ENCODE data around the gene BANF2. TPM values are rescaled to one million over a fixed set of nuclear protein-coding genes. Genes with fewer than 3 reads are reported as not detected.

The BANF2 gene
- total RNA-seq = not detected

- H3K36me3 Mint-ChIP-seq = no peaks in the 10 kb centered on the region
- H3K9me3 Mint-ChIP-seq = no peaks in the 10 kb centered on the region
- POLR2A ChIA-PET = no interaction called here
- no peak within 1 kb of the TSS for H3K4me3 Mint-ChIP-seq
- DNase-seq = no peak
- H3K4me1 Mint-ChIP-seq (ENCODE audit: low read depth) = no peaks in the 10 kb centered on the region
- CTCF ChIA-PET = interaction anchor here (1.0 to 1.3 kb wide), 2 partner anchors 9 to 198 kb away, joined by 3 to 4 read pairs; no protein-coding TSS in a partner anchor
- H3K27me3 Mint-ChIP-seq = no peaks in the 10 kb centered on the region
- no peak within 1 kb of the TSS for H3K27ac Mint-ChIP-seq
- intact Hi-C loops (cut with micrococcal nuclease) = no loop called here
Measured at GRCh38 chr20:17699931-17700351, at the start of gene BANF2. TSS of gene BANF2 (plus strand) at chr20:17699966. CDS start at chr20:17725026, 25,060 bp downstream.

- ChIA-PET CTCF (interaction anchor here (1.3 to 2.4 kb wide), 2 partner anchors 114 to 248 kb away, joined by 4 to 7 read pairs; no protein-coding TSS in a partner anchor), POLR2A (no interaction called here)
- Mint-ChIP-seq H3K9me3 (no peaks in the 10 kb centered on the region), H3K4me3 (no peak overlapping the region), H3K27ac (no peak overlapping the region), H3K4me1 (ENCODE audit: low read depth) (peaks cover 5% of the 10 kb centered on the region), H3K36me3 (no peaks in the 10 kb centered on the region), H3K27me3 (no peaks in the 10 kb centered on the region)
- intact Hi-C loops (cut with micrococcal nuclease) = no loop called here
- DNase-seq = no peak
Measured at GRCh38 chr20:17650301-17651128, 49.3 kb upstream of the BANF2 start.

GRCh38 chr20:17651129-17651759 lies 48.5 kb upstream of the BANF2 start:
- intact Hi-C loops (cut with micrococcal nuclease) = no loop called here
- Mint-ChIP-seq H3K9me3 (no peaks in the 10 kb centered on the region), H3K36me3 (no peaks in the 10 kb centered on the region), H3K4me1 (ENCODE audit: low read depth) (peaks cover 7% of the 10 kb centered on the region), H3K27ac (no peak overlapping the region), H3K27me3 (no peaks in the 10 kb centered on the region), H3K4me3 (no peak overlapping the region)
- no peak for DNase-seq
- POLR2A ChIA-PET = no interaction called here
- CTCF ChIA-PET = interaction anchor here (1.2 to 2.4 kb wide), 3 partner anchors 31 to 247 kb away, joined by 4 to 7 read pairs (median 4); partner anchors contain the start of gene RRBP1

- ChIA-PET CTCF (interaction anchor here (1.2 to 2.4 kb wide), 2 partner anchors 31 to 247 kb away, joined by 4 to 7 read pairs; partner anchors contain the start of gene RRBP1), POLR2A (no interaction called here)
- Mint-ChIP-seq H3K4me1 (ENCODE audit: low read depth) (peaks cover 9% of the 10 kb centered on the region), H3K4me3 (no peak overlapping the region), H3K27ac (no peak overlapping the region), H3K36me3 (no peaks in the 10 kb centered on the region), H3K9me3 (no peaks in the 10 kb centered on the region), H3K27me3 (no peaks in the 10 kb centered on the region)
- DNase-seq = no peak
- intact Hi-C loops (cut with micrococcal nuclease) = no loop called here
Measured at GRCh38 chr20:17651760-17652388, 47.9 kb upstream of the BANF2 start.

- Mint-ChIP-seq H3K9me3 (no peaks in the 10 kb centered on the region), H3K4me3 (no peak overlapping the region), H3K4me1 (ENCODE audit: low read depth) (peaks cover 9% of the 10 kb centered on the region), H3K36me3 (no peaks in the 10 kb centered on the region), H3K27ac (no peak overlapping the region), H3K27me3 (no peaks in the 10 kb centered on the region)
- no peak for DNase-seq
- ChIA-PET POLR2A (no interaction called here), CTCF (interaction anchor here (1.2 to 2.4 kb wide), 2 partner anchors 30 to 246 kb away, joined by 4 to 7 read pairs; partner anchors contain the start of gene RRBP1)
- intact Hi-C loops (cut with micrococcal nuclease) = no loop called here
Measured at GRCh38 chr20:17652411-17652810, 47.4 kb upstream of the BANF2 start.

GRCh38 chr20:17653835-17654648 lies 45.7 kb upstream of the BANF2 start:
- Mint-ChIP-seq H3K27ac (no peak overlapping the region), H3K36me3 (peaks cover 11% of the 10 kb centered on the region), H3K4me1 (ENCODE audit: low read depth) (peaks cover 11% of the 10 kb centered on the region), H3K4me3 (no peak overlapping the region), H3K27me3 (no peaks in the 10 kb centered on the region), H3K9me3 (peaks cover 3% of the 10 kb centered on the region)
- ChIA-PET CTCF (interaction anchor here (1.5 kb wide), 2 partner anchors 23 to 244 kb away, joined by 3 read pairs; no protein-coding TSS in a partner anchor), POLR2A (no interaction called here)
- no peak for DNase-seq
- intact Hi-C loops (cut with micrococcal nuclease) = no loop called here

- H3K9me3 Mint-ChIP-seq = peaks cover 3% of the 10 kb centered on the region
- no peaks in the 10 kb centered on the region for H3K27me3 Mint-ChIP-seq
- no peak for DNase-seq
- intact Hi-C loops (cut with micrococcal nuclease) = no loop called here
- no peak overlapping the region for H3K27ac Mint-ChIP-seq
- ChIA-PET POLR2A (no interaction called here), CTCF (interaction anchor here (1.3 to 1.5 kb wide), 3 partner anchors 23 to 243 kb away, joined by 3 to 5 read pairs (median 3); partner anchors contain the start of gene RRBP1)
- H3K4me1 Mint-ChIP-seq (ENCODE audit: low read depth) = peaks cover 7% of the 10 kb centered on the region
- no peak overlapping the region for H3K4me3 Mint-ChIP-seq
- H3K36me3 Mint-ChIP-seq = peaks cover 15% of the 10 kb centered on the region
Measured at GRCh38 chr20:17654649-17655285, 45.0 kb upstream of the BANF2 start.

- Mint-ChIP-seq H3K4me3 (no peak overlapping the region), H3K27me3 (no peaks in the 10 kb centered on the region)
- CTCF ChIA-PET = interaction anchor here (1.3 to 2.2 kb wide), 4 partner anchors 10 to 243 kb away, joined by 3 to 9 read pairs (median 4); partner anchors contain the start of gene RRBP1
Measured at GRCh38 chr20:17655286-17655651, 44.5 kb upstream of the BANF2 start.

GRCh38 chr20:17655865-17656479 lies 43.8 kb upstream of the BANF2 start:
- CTCF ChIA-PET = interaction anchor here (1.3 to 2.2 kb wide), 2 partner anchors 10 to 26 kb away, joined by 5 to 9 read pairs; partner anchors contain the start of gene RRBP1

More at GRCh38 chr20:17655286-17655651, 44.5 kb upstream of the BANF2 start:
- H3K36me3 Mint-ChIP-seq = peaks cover 18% of the 10 kb centered on the region
- peaks cover 3% of the 10 kb centered on the region for H3K9me3 Mint-ChIP-seq
- intact Hi-C loops (cut with micrococcal nuclease) = no loop called here
- POLR2A ChIA-PET = no interaction called here
- DNase-seq = no peak
- no peak overlapping the region for H3K27ac Mint-ChIP-seq
- peaks cover 7% of the 10 kb centered on the region for H3K4me1 Mint-ChIP-seq (ENCODE audit: low read depth)

GRCh38 chr20:17657079-17657825 lies 42.5 kb upstream of the BANF2 start:
- H3K4me1 Mint-ChIP-seq (ENCODE audit: low read depth) = peaks cover 10% of the 10 kb centered on the region
- H3K4me3 Mint-ChIP-seq = no peak overlapping the region
- H3K9me3 Mint-ChIP-seq = peaks cover 3% of the 10 kb centered on the region
- DNase-seq = no peak
- H3K27ac Mint-ChIP-seq = no peak overlapping the region
- H3K27me3 Mint-ChIP-seq = no peaks in the 10 kb centered on the region
- intact Hi-C loops (cut with micrococcal nuclease) = no loop called here
- ChIA-PET CTCF (interaction anchor here (0.8 to 2.2 kb wide), 3 partner anchors 8 to 335 kb away, joined by 3 to 9 read pairs (median 3); partner anchors contain the start of gene RRBP1), POLR2A (interaction anchor here (0.7 kb wide), 1 partner anchor 9 kb away, joined by 4 read pairs; no protein-coding TSS in a partner anchor)
- H3K36me3 Mint-ChIP-seq = peaks cover 18% of the 10 kb centered on the region

More at GRCh38 chr20:17655865-17656479, 43.8 kb upstream of the BANF2 start:
- H3K27ac Mint-ChIP-seq = no peak overlapping the region
- peaks cover 18% of the 10 kb centered on the region for H3K36me3 Mint-ChIP-seq
- no peaks in the 10 kb centered on the region for H3K27me3 Mint-ChIP-seq
- H3K9me3 Mint-ChIP-seq = peaks cover 3% of the 10 kb centered on the region
- no peak overlapping the region for H3K4me3 Mint-ChIP-seq
- intact Hi-C loops (cut with micrococcal nuclease) = no loop called here
- DNase-seq = no peak
- POLR2A ChIA-PET = interaction anchor here (0.8 kb wide), 1 partner anchor 152 kb away, joined by 3 read pairs; no protein-coding TSS in a partner anchor
- peaks cover 7% of the 10 kb centered on the region for H3K4me1 Mint-ChIP-seq (ENCODE audit: low read depth)

Data from activated CD4-positive, alpha-beta memory T cell treated with anti-CD3 and anti-CD28 coated beads for 36 hours (primary cell).